Activated naive CD8-positive, alpha-beta T cell treated with anti-CD3 and anti-CD28 coated beads, Interleukin-2, amount 50 U/mL, for 24 hours (primary cell): Measurements from ENCODE around the gene VCX2.
"Not testable (repeated sequence)": the region's sequence is repeated elsewhere in the genome, so short reads cannot be mapped to it uniquely, and the experiment has no call there.

Experiments
- ATAC-seq: fragments of 150-1000 bp; cut with Tn5 transposase; one replicate; pipeline ENCODE4 v1.10.0; 2021
- DNase-seq: peaks from one replicate; pipeline ENCODE4 v3.0.0; 2021
- H3K27ac Mint-ChIP-seq: one replicate; pipeline ENCODE4 v1.8.0; 2021; ENCODE audit warnings: mild to moderate bottlenecking, mixed read lengths
- H3K27me3 Mint-ChIP-seq: one replicate; pipeline ENCODE4 v1.8.0; 2021; ENCODE audit warnings: mixed read lengths
- H3K36me3 Mint-ChIP-seq: one replicate; pipeline ENCODE4 v1.8.0; 2021; ENCODE audit warnings: low read depth, mixed read lengths
- H3K4me1 Mint-ChIP-seq: one replicate; pipeline ENCODE4 v1.8.0; 2021; ENCODE audit warnings: mixed read lengths
- H3K4me3 Mint-ChIP-seq: one replicate; pipeline ENCODE4 v1.8.0; 2021; ENCODE audit warnings: mild to moderate bottlenecking, moderate library complexity, mixed read lengths
- H3K9me3 Mint-ChIP-seq: one replicate; pipeline ENCODE4 v1.8.0; 2021; ENCODE audit warnings: mixed read lengths

VCX2 gene

DNA sequence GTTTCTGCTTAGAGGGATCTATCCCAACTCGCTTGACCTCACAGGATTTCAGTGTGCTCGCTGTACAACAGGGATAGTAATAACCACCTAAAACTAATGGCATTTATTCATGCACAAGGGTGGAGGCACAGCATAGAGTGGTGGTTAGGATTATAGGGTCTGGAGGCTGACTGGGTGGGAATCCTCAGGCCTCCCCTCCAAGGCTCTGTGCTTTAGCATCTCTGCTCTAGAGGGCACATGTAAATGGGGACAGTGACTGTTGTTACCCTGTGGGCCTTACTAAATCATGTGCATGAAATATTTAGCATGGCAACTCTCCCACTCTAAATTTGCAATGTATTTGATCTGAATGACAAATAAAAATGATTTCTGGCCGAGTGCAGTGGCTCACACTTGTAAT lies 29.2 kb downstream of the VCX2 start:
- no peaks in the 10 kb centered on the region for H3K4me1 Mint-ChIP-seq
- no peak overlapping the region for H3K27ac Mint-ChIP-seq
- H3K27me3 Mint-ChIP-seq: no peaks in the 10 kb centered on the region
- no peak overlapping the region for H3K4me3 Mint-ChIP-seq
- no peaks in the 10 kb centered on the region for H3K36me3 Mint-ChIP-seq
- H3K9me3 Mint-ChIP-seq: no peaks in the 10 kb centered on the region
- no peak for DNase-seq
- ATAC-seq: no peak

DNA sequence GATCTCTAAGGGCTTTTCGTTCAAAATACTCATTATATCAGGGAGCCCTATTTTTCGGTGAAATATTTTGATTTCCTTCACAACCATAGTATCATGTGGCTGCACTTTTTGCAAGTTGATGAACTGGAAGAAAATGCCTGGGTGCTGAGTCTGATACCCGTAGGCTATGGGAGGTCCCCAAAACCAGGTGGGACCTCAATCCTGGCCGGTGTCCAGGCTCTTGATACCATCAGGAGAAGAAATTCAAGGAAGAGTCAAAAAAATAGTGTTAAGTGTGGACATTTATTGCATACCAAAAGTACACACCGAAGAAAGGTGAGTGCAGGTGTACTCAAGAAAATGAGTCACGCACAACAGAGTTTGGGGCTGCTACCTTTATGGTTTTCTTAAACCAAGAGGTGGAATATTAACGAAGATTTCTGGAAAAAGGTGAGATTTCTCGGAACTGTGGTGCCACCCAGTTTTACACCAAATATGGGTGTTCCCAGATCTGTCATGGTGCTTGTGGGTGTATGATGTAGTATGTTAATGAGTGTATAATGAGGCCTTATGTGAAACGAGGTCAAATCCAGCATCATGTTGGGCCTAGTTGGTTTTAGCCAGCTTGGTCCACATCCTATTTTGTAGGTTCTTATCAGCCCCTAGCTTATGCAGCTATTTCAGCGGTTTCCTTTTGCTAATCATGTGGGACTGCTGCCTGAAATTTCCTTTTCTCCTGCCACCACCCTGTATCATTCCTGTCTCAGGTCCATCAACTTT lies 29.9 kb downstream of the VCX2 start:
- ATAC-seq (no peak), DNase-seq (no peak)
- H3K27me3 Mint-ChIP-seq: no peaks in the 10 kb centered on the region
- no peaks in the 10 kb centered on the region for H3K9me3 Mint-ChIP-seq
- no peak overlapping the region for H3K27ac Mint-ChIP-seq
- no peaks in the 10 kb centered on the region for H3K4me1 Mint-ChIP-seq
- H3K36me3 Mint-ChIP-seq: no peaks in the 10 kb centered on the region
- no peak overlapping the region for H3K4me3 Mint-ChIP-seq

DNA sequence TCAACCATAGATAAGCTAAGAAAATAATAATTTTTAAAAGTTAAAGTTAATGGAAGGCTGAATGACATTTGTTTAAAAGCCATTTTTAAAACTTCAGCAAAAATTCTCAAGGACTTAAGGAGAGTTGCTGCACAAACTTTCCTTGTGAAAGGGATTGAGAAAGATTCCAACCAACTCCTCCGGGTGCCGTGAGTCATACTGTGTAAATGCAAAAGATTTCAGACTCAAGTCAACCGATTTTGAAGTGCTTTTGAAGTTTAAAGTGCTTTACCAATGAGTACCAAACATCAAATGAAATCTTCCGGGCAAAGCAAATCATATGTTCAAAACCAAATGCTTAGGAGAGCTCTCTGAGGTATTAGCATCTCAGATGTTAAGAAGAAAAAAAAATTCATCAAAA lies 31.4 kb downstream of the VCX2 start:
- Mint-ChIP-seq H3K4me1 (no peaks in the 10 kb centered on the region), H3K27me3 (no peaks in the 10 kb centered on the region), H3K4me3 (no peak overlapping the region), H3K27ac (no peak overlapping the region), H3K9me3 (no peaks in the 10 kb centered on the region), H3K36me3 (no peaks in the 10 kb centered on the region)
- DNase-seq (no peak), ATAC-seq (no peak)

GRCh38 chrX:8138252-8138651 lies 32.8 kb downstream of the VCX2 start:
- no peaks in the 10 kb centered on the region for H3K9me3 Mint-ChIP-seq
- H3K4me1 Mint-ChIP-seq: no peaks in the 10 kb centered on the region
- no peak for DNase-seq
- no peaks in the 10 kb centered on the region for H3K36me3 Mint-ChIP-seq
- no peak for ATAC-seq
- no peaks in the 10 kb centered on the region for H3K27me3 Mint-ChIP-seq
- no peak overlapping the region for H3K27ac Mint-ChIP-seq
- H3K4me3 Mint-ChIP-seq: no peak overlapping the region

GRCh38 chrX:8126648-8127047 lies 44.4 kb downstream of the VCX2 start:
- H3K9me3 Mint-ChIP-seq: no peaks in the 10 kb centered on the region
- no peaks in the 10 kb centered on the region for H3K27me3 Mint-ChIP-seq
- H3K4me3 Mint-ChIP-seq: no peak overlapping the region
- H3K4me1 Mint-ChIP-seq: no peaks in the 10 kb centered on the region
- H3K36me3 Mint-ChIP-seq: no peaks in the 10 kb centered on the region
- no peak for ATAC-seq
- H3K27ac Mint-ChIP-seq: no peak overlapping the region
- no peak for DNase-seq

- Mint-ChIP-seq H3K4me3 (no peak overlapping the region), H3K27me3 (no peaks in the 10 kb centered on the region), H3K9me3 (no peaks in the 10 kb centered on the region), H3K36me3 (no peaks in the 10 kb centered on the region), H3K27ac (no peak overlapping the region), H3K4me1 (no peaks in the 10 kb centered on the region)
- DNase-seq (no peak), ATAC-seq (no peak)
Measured at GRCh38 chrX:8126092-8126491, 45.0 kb downstream of the VCX2 start.

DNA sequence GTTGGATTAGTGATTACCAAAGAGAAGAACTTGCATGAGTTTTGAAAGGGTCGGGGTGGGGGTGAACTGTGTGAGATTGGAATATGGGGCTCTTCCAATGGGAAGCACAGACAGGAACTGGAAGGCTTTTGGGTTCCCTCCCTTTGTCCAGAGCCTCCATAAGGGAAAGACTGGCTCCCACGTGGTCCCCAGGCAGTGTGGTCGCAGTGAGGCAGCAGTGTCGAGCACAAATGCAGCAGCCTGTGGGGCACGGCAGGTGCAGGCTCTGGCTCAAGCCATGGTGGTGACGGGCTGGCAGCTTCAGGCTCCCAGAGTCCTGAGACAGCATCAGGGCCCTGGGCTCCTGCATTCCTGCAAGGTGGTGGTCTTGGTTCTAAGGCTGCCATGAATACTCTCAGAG lies 45.5 kb downstream of the VCX2 start:
- Mint-ChIP-seq H3K4me1 (no peaks in the 10 kb centered on the region), H3K4me3 (no peak overlapping the region), H3K27me3 (no peaks in the 10 kb centered on the region), H3K36me3 (no peaks in the 10 kb centered on the region), H3K9me3 (no peaks in the 10 kb centered on the region), H3K27ac (no peak overlapping the region)
- DNase-seq: no peak
- ATAC-seq: no peak

DNA sequence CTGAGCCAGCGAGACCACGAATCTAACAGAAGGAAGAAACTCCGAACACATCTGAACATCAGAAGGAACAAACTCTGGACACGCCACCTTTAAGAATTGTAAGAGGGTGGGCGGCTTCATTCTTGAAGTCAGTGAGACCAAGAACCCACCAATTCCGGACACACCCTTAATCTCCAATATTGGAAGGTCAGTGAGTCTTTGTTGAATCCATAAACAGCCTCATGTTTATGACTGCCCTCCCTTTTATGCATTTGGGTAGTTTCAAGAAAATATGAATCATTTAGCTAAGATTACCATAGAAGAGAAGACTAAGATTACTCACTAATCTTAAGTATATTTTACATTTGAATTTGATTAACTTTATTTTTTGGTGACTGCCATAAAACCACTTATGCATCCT lies 48.5 kb downstream of the VCX2 start:
- Mint-ChIP-seq H3K27me3 (no peaks in the 10 kb centered on the region), H3K27ac (no peak overlapping the region), H3K36me3 (no peaks in the 10 kb centered on the region), H3K9me3 (no peaks in the 10 kb centered on the region), H3K4me3 (no peak overlapping the region), H3K4me1 (no peaks in the 10 kb centered on the region)
- DNase-seq (no peak), ATAC-seq (no peak)

GRCh38 chrX:8121391-8121790 lies 49.7 kb downstream of the VCX2 start:
- ATAC-seq, H3K4me3 Mint-ChIP-seq, H3K4me1 Mint-ChIP-seq: not testable (repeated sequence)

More at GRCh38 chrX:8121391-8121790, 49.7 kb downstream of the VCX2 start:
- not testable (repeated sequence) for DNase-seq, H3K27me3 Mint-ChIP-seq, H3K9me3 Mint-ChIP-seq, H3K27ac Mint-ChIP-seq, H3K36me3 Mint-ChIP-seq
